DMS 273 treated with DMSO at 0.1 percent for 48 hours (cell line): ENCODE results near the gene CKLF.
"Not testable (repeated sequence)": the region's sequence is repeated elsewhere in the genome, so short reads cannot be mapped to it uniquely, and the experiment has no call there.

Experiments used
- DNase-seq: peaks from one replicate; lab custom pipeline; 2025; lab: John Stamatoyannopoulos, UW

The CKLF gene

GRCh38 chr16:66596986-66597848 lies 44.8 kb downstream of the CKLF start:
- DNase-seq = no peak

GRCh38 chr16:66598111-66598510 lies 45.7 kb downstream of the CKLF start:
- no peak for DNase-seq

GRCh38 chr16:66599726-66600125 lies 47.4 kb downstream of the CKLF start:
- DNase-seq = no peak

GRCh38 chr16:66600477-66600876 lies 48.1 kb downstream of the CKLF start:
- DNase-seq = no peak

- DNase-seq = no peak
These were observed 49.1 kb downstream of the CKLF start for GRCh38 chr16:66601471-66601870.

GRCh38 chr16:66603537-66604375 lies 51.4 kb downstream of the CKLF start:
- no peak for DNase-seq

GRCh38 chr16:66604376-66605176 lies 52.2 kb downstream of the CKLF start, which contains the start of gene CMTM3:
Gene CMTM3, plus strand, starts transcription at chr16:66604704. Its CDS starts 102 bp downstream, at chr16:66604806.
- no peak for DNase-seq

GRCh38 chr16:66605177-66605978 lies 53.0 kb downstream of the CKLF start:
- no peak for DNase-seq

GRCh38 chr16:66605979-66606751 lies 53.8 kb downstream of the CKLF start:
- DNase-seq = no peak

- peak; percentile 58 for DNase-seq
These were observed 56.1 kb downstream of the CKLF start for GRCh38 chr16:66608241-66609138.

GRCh38 chr16:66609139-66609510 lies 56.7 kb downstream of the CKLF start:
- no peak for DNase-seq

GRCh38 chr16:66610111-66610820 lies 57.9 kb downstream of the CKLF start:
- DNase-seq = peak; percentile 80

GRCh38 chr16:66611911-66612310 lies 59.5 kb downstream of the CKLF start:
- not testable (repeated sequence) for DNase-seq

- DNase-seq = no peak
These were observed 60.0 kb downstream of the CKLF start for GRCh38 chr16:66612422-66612821.

- no peak for DNase-seq
These were observed 61.9 kb downstream of the CKLF start for GRCh38 chr16:66614161-66614802.
